PC-9 (cell line): Measurements from ENCODE around the gene LTB.

Experiments
- CTCF ChIP-seq: fragments of 200-600 bp; sonication (generic); conservative IDR thresholded peaks from 2 replicates; pipeline ENCODE4 v1.6.1; 2017; ENCODE audit warnings: mixed run types, antibody characterized with exemption, mild to moderate bottlenecking, moderate library complexity
- EZH2 ChIP-seq: fragments of 200-600 bp; sonication (generic); IDR thresholded peaks from 2 replicates; pipeline ENCODE4 v1.8.0; 2017; ENCODE audit warnings: antibody characterized with exemption, low read depth

- no peak for TF ChIP-seq CTCF
- no peak for TF ChIP-seq EZH2
These were observed 5.9 kb upstream of the LTB start for GRCh38 chr6:31587791-31588777.
